T-helper 22 cell (primary cell): ENCODE results near the gene KDELR3.

Source experiments
- DNase-seq: peaks from one replicate; pipeline ENCODE4 v3.0.0-alpha.2; 2020; ENCODE audit warnings: low read depth

KDELR3 gene

GRCh38 chr22:38523029-38523428, 55.1 kb downstream of the KDELR3 start:
- DNase-seq: no peak

GRCh38 chr22:38523479-38523878, 55.6 kb downstream of the KDELR3 start:
- no peak for DNase-seq

- DNase-seq: no peak
Observed at GRCh38 chr22:38524429-38524828, 56.5 kb downstream of the KDELR3 start.

- DNase-seq: no peak
Observed at GRCh38 chr22:38531251-38531938, 63.5 kb downstream of the KDELR3 start.
